ENCODE results near the gene FAM107B.

Gene FAM107B

GRCh38 chr10:14527134-14527844, 247.4 kb downstream of the FAM107B start:
- DNase-seq = no peak

- no peak for DNase-seq
Observed at GRCh38 chr10:14526326-14526725, 248.4 kb downstream of the FAM107B start.

- DNase-seq = no peak
Observed at GRCh38 chr10:14524691-14525324, 249.9 kb downstream of the FAM107B start.

- no peak for DNase-seq
Observed at GRCh38 chr10:14523286-14523685, 251.4 kb downstream of the FAM107B start.

GRCh38 chr10:14519785-14520184, 254.9 kb downstream of the FAM107B start:
- no peak for DNase-seq

- DNase-seq = no peak
Observed at GRCh38 chr10:14518149-14518548, 256.5 kb downstream of the FAM107B start.

GRCh38 chr10:14513123-14513522, 261.6 kb downstream of the FAM107B start:
- DNase-seq = no peak

- DNase-seq = no peak
Observed at GRCh38 chr10:14510346-14510745, 264.4 kb downstream of the FAM107B start.

- no peak for DNase-seq
Observed at GRCh38 chr10:14508725-14509124, 266.0 kb downstream of the FAM107B start.

GRCh38 chr10:14507781-14508180, 266.9 kb downstream of the FAM107B start:
- no peak for DNase-seq

GRCh38 chr10:14507176-14507575, 267.5 kb downstream of the FAM107B start:
- no peak for DNase-seq

GRCh38 chr10:14502431-14502830, 272.3 kb downstream of the FAM107B start:
- DNase-seq = no peak

GRCh38 chr10:14500172-14500765, 274.4 kb downstream of the FAM107B start:
- DNase-seq = no peak

GRCh38 chr10:14499601-14499904, 275.1 kb downstream of the FAM107B start:
- no peak for DNase-seq

- no peak for DNase-seq
Observed at GRCh38 chr10:14498326-14498725, 276.4 kb downstream of the FAM107B start.

- DNase-seq = no peak
Observed at GRCh38 chr10:14491811-14492210, 282.9 kb downstream of the FAM107B start.

- no peak for DNase-seq
Observed at GRCh38 chr10:14489522-14490177, 285.0 kb downstream of the FAM107B start.

- DNase-seq = no peak
Observed at GRCh38 chr10:14487488-14487883, 287.2 kb downstream of the FAM107B start.

- no peak for DNase-seq
Observed at GRCh38 chr10:14486777-14487487, 287.8 kb downstream of the FAM107B start.

GRCh38 chr10:14485986-14486385, 288.7 kb downstream of the FAM107B start:
- DNase-seq = no peak

GRCh38 chr10:14483417-14483816, 291.3 kb downstream of the FAM107B start:
- DNase-seq = no peak

- no peak for DNase-seq
Observed at GRCh38 chr10:14481752-14482151, 292.9 kb downstream of the FAM107B start.

- DNase-seq = no peak
Observed at GRCh38 chr10:14481014-14481413, 293.7 kb downstream of the FAM107B start.
